Dermis blood vessel endothelial cell (primary cell): ENCODE data around the gene GDAP1L1. TPM values are rescaled to one million over a fixed set of nuclear protein-coding genes. Genes with fewer than 3 reads are reported as not detected.
"Not testable (repeated sequence)": the region's sequence is repeated elsewhere in the genome, so short reads cannot be mapped to it uniquely, and the experiment has no call there.

Experiments
- DNase-seq: peaks from one replicate; pipeline ENCODE4 v3.0.0; 2010
- total RNA-seq: library from RNA; depleted of rRNA; stranded (reverse); fragments of >200 nt; gene quantifications from 2 replicates; pipeline ENCODE4 v1.2.3, GENCODE V29; 2014

GDAP1L1 gene
- total RNA-seq, 1 donor from 2014 or later = not detected

DNA sequence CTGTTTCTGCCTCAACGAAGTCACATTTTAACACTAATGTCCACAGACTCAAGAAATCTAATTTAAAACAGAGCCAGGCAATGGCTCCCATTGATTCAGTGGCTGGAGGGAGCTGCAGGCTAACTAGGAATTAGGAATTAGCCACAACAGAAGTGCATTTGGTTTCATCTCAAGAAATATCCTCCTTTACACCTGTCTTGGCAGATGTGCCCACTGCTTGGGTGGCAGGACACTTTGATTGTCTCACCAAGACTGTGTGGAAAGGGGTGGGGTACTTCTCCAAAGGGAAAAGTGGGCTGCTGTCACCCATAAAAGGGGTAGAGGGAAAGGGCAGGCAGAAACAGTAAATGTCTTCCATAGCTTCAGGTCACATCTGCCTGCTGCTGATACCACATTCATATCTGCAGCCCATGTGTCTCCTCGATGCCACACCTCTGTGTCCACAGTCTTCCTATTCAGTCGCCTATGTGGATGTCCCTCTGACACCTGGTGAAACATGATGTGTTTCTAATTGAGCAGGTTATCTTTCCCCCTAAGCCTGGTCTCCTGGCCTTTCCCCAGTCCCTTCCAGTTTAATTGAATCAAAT lies 25.6 kb upstream of the GDAP1L1 start:
- no peak for DNase-seq

DNA sequence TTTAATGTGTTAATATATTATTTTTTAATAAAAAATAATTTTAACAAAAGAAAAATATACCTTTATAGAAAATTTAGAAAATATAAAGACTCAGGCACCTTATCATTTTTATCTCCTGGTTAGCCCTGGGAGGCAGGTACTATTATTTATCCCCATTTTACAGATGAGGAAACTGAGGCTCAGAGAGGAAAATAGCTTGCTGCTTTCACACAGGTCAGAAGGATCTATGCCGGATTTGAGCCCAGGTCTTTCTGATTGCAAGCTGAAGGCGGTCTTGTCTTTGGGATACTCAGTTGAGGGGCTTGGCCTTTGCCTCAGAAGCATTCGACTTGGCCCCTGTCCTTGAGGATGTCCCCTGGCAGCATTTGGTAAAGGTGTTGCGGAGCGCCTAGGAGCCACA lies 25.1 kb upstream of the GDAP1L1 start:
- DNase-seq = no peak

DNA sequence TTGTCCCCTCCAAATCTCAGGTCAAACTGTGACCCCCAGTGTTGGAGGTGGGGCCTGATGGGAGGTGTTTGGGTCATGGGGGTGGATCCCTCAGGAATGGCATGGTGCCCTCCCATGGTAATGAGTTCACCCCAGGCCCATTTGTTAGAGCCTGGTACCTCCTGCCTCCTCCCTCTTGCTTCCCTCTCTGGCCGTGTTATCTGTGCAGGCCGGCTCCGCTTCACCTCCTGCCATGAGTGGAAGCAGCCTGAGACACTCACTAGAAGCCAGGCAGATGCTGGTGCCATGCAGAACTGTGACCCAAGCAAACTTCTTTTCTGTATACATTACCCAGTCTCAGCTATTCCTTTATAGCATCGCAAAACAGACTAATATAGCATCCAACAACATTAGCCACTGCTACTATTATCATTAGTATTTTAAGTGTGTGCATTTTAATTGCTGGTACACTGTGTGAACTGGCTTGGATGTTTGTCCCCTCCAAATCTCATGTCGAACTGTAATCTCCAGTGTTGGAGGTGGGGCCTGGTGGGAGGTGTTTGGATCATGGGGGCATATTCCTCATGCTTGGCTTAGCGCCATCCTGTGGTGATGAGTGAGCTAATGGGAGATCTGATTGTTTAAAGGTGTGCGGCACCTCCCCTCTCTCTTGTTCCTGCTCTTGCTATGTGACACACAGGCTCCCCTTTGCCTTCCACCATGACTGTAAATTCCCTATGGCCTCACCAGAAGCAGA lies 24.3 kb upstream of the GDAP1L1 start:
- no peak for DNase-seq

- DNase-seq = no peak
These were observed 23.4 kb upstream of the GDAP1L1 start for GRCh38 chr20:44223721-44224120.

DNA sequence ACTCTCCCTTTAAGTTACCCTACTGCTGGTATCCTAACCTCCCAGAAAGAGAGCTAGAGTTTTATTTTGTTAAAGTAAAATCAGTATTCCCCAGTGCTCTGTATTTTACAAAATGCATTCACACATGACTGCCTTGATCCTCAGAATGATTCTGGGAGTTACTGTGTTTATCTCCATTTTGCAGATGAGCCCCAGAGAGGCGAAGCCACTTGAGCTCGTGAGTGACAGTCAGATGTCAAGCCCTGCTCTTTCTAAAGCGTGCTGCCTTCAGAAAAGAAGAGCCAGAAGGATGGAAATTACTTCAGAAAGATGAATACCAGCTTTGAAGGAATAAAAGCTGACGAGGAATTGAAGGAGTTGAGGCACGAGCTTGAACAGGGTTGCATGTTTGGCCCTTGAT lies 22.5 kb upstream of the GDAP1L1 start:
- DNase-seq = no peak

- DNase-seq = no peak
These were observed 18.4 kb upstream of the GDAP1L1 start for GRCh38 chr20:44228465-44229258.

GRCh38 chr20:44231193-44231592 lies 15.9 kb upstream of the GDAP1L1 start:
- DNase-seq = no peak

- DNase-seq = no peak
These were observed 15.2 kb upstream of the GDAP1L1 start for GRCh38 chr20:44231713-44232468.

GRCh38 chr20:44232469-44232856 lies 14.6 kb upstream of the GDAP1L1 start:
- not testable (repeated sequence) for DNase-seq

- no peak for DNase-seq
These were observed 13.6 kb upstream of the GDAP1L1 start for GRCh38 chr20:44233436-44234016.

GRCh38 chr20:44234566-44235317 lies 12.4 kb upstream of the GDAP1L1 start:
- DNase-seq = no peak

DNA sequence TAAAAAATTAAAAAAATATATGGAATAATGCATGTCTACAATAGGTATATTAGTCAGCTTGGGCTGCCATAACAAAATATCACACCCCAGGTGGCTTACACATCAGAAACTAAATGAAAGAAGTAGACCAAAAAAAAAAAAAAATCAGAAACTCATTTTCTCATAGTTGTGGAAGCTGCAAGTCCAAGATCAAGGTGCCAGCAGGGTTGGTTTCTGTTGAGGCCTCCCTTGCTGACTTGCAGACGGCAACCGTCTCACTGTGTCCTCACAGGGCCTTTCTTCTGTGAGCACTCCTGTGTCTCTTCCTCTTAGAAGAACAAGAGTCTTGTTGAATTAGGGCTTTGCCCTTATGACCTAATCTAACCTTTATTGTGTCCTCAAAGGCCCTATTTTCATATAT lies 11.4 kb upstream of the GDAP1L1 start:
- no peak for DNase-seq

- not testable (repeated sequence) for DNase-seq
These were observed 10.3 kb upstream of the GDAP1L1 start for GRCh38 chr20:44236840-44237239.

DNA sequence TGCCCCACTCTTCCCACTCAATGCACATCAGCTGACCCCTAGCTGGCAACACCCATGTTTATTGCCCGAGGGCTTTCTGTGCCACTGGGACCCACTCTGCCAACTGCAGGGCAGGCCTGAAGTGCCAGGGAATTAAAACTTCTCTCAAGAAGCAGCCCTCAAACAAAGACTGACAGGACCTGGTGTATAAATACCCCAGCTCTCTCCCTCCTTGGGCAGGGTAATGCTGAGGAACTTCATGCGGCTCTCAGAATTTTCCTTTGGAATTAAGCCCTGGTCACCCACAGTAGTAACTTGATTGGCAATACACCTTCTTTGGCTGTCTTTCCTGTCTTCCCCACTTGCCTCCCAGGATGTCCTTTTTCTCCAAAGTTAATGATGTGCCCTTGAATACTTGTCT lies 5.3 kb upstream of the GDAP1L1 start:
- no peak for DNase-seq

DNA sequence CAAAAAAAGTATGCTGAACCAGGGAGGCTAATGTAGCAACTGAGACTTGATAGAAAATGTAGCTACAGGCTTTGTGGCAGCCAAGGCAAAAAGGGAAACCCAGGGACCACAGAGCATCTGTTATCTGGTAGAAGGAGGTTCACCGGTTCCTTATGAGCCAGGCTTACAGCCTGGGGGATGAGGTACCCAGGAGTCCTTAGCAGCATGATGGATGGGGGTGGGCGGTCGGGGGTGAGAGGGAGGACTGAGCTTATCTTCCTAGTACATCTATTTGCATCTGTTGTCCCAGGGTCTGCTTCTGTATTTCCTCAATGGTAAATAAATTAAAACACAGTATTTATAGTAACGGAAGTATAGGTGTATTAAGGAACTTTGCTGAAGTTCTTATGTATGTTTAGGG lies 1.1 kb upstream of the GDAP1L1 start:
- DNase-seq = no peak

DNA sequence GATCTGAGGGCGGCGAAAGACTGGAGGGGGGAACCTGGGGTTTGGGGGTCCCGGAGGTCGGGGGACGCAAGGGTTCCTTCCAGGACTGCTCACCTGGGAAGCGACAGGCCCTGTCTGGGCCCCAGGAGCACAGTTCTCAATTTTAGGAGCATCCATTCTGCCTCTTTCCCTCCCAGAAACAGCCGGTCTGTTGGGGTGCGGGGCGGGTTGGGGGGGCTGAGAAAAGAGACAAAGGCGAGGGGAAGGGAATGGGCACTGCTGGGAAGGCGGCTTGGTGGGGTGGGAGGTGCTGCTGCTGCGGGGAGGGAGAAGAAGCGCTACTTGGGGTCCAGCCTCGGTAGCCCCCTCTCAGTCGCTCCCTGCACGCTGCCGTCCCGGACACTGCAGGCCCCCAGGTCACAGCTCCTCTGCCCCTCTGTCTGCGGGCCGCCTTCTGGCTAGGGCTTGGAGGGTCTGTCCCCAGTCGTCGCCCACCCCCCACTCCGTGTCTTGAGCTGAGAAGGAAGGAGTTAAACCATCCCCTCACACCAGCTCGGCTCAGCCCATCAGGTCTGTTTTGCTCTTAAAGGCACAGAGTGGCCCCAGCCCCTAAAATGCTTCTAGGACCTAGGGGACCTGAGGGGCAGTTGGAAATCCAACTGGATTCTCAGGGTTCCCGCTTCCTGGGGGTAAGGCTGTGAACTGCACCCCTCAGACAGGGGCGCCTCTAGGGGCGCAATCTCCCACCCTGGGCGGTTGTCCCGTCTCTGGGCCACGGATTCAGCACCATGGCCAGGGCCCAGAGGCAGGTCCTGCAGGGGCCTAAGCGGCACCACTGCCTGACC lies 690 bp downstream of the GDAP1L1 start:
- peak; percentile 53 for DNase-seq

- DNase-seq = no peak
These were observed 1.3 kb downstream of the GDAP1L1 start for GRCh38 chr20:44248410-44248759.

DNA sequence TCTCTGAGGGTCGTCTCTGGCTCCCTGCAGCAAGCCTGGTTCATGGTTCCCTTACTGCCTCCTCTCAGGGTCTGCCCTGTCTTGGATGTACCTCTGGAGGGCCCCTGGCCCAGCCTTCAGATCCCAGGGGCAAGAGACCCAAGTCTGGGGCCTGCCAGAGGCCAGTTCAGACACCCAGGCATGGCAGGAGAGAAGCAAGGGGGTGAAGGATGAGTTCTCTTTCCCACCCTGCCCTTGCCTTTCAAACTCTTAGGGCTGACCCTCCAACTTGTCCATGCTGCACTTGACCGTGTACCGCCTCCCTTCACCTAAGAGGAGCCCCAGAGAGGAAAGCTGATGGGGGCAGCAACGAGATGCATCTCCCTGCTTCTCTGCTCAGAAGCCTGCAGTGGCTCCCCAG lies 4.2 kb downstream of the GDAP1L1 start:
- no peak for DNase-seq

DNA sequence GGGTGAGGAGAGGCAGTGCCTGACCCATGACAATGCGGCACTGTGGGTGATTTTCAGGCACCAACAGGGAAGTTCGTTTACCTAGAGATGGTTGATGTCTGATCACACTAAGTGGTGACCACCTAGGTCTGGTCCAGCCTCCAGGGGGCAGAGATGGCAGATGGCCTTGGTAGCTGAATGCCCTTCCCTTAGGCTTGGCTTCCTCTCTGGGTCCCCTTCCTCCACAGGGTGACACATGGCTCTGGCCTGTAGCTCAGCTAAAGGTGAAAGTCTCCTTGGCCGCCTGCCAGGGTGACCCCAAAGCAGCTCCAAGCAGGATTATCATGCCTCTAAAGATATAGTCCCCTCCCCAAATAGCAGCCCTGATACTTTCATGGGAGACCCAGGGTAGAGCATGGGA lies 6.4 kb downstream of the GDAP1L1 start:
- no peak for DNase-seq

DNA sequence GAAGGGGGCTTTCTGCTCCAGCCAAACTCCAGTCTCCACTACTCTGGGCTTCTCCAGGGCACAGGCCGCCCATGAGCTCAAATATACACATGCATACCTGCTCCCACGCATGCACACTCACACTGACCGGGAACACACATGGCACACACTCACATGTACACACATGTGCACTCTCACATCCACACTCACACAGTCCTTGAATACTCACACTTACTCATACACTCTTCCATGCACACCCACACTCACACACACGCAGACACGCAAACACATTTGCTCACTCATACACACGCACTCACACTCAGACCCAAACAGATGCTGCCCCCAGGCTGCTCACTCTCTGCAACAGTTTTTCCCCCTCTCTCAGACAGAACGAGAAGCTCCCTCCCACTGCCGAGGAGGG lies 7.0 kb downstream of the GDAP1L1 start:
- no peak for DNase-seq

GRCh38 chr20:44255942-44256341 lies 8.8 kb downstream of the GDAP1L1 start:
- DNase-seq = no peak
